ENCODE measurements around the gene CFLAR. TPM values are rescaled to one million over a fixed set of nuclear protein-coding genes. Genes with fewer than 3 reads are reported as not detected.

Gene CFLAR
- total and polyA plus RNA-seq, 8 donors, result 34.6 to 101 (median 49.7) TPM

DNA sequence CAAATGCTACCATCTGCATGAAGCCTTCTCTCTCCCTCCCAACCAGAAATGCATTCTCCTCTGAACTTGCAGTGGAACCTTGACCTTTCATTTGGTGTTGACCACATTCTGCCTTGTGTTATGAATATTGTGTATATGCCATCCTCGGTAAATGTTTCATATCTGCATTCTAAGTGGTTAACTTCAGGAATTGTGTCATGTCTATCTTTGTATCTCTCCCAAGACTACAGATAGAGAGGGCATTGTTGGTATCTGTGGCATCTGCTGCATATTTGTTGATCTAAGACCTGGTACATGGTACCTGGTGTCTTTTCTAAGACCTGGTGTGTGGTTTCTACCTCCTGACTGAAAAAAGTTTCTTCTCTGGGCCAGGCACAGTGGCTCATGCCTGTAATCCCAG is 101.0 kb downstream of the CFLAR start:
- intact Hi-C loops (cut with DNase I), result no loop called here
- ATAC-seq, result no peak
- 88% methylated on average over 1 of the region's 1 CpG for WGBS, 2 donors
- peaks cover 0 to 13% (median 0%) of the 10 kb centered on the region in 3 donors for H3K4me1 ChIP-seq
- H3K9me3 ChIP-seq, result no peaks in the 10 kb centered on the region
- FAIRE-seq, result no peak
- no peak for DNase-seq
- no peak overlapping the region for H3K4me3 ChIP-seq
- no peak for TF ChIP-seq CTCF (IDR thresholded peaks at IDR 0.05)
- no peak overlapping the region for H3K27ac ChIP-seq
- H3K27me3 ChIP-seq, result no peaks in the 10 kb centered on the region
- H3K36me3 ChIP-seq, result peaks cover 0 to 9% (median 0%) of the 10 kb centered on the region in 3 donors

GRCh38 chr2:201218780-201219179 is 102.8 kb downstream of the CFLAR start:
- 95 to 97% methylated on average over 6 of the region's 6 CpGs for WGBS, 2 donors
- no peak for DNase-seq
- no peak overlapping the region for H3K4me3 ChIP-seq
- TF ChIP-seq CTCF (IDR thresholded peaks at IDR 0.05), result no peak
- H3K27ac ChIP-seq, result no peak overlapping the region
- H3K4me1 ChIP-seq, result peaks cover 0 to 13% (median 0%) of the 10 kb centered on the region in 3 donors
- ATAC-seq, result no peak
- H3K9me3 ChIP-seq, result no peaks in the 10 kb centered on the region
- intact Hi-C loops (cut with DNase I), result no loop called here
- peaks cover 0 to 9% (median 0%) of the 10 kb centered on the region in 3 donors for H3K36me3 ChIP-seq
- no peak for FAIRE-seq
- H3K27me3 ChIP-seq, result no peaks in the 10 kb centered on the region

GRCh38 chr2:201219328-201220096 is 103.5 kb downstream of the CFLAR start:
- 85 to 88% methylated on average over 5 of the region's 5 CpGs for WGBS, 2 donors
- no peaks in the 10 kb centered on the region for H3K9me3 ChIP-seq
- DNase-seq (no peak), ATAC-seq (peak in 2 of 4 donors; percentile 44 to 56), FAIRE-seq (no peak)
- no peaks in the 10 kb centered on the region for H3K27me3 ChIP-seq
- no peak overlapping the region for H3K4me3 ChIP-seq
- peaks cover 0 to 9% (median 0%) of the 10 kb centered on the region in 3 donors for H3K36me3 ChIP-seq
- intact Hi-C loops (cut with DNase I), result no loop called here
- no peak for TF ChIP-seq CTCF (IDR thresholded peaks at IDR 0.05)
- peak overlapping the region in 2 of 4 donors; percentile 23 to 58 for H3K27ac ChIP-seq
- H3K4me1 ChIP-seq, result peaks cover 0 to 13% (median 0%) of the 10 kb centered on the region in 3 donors

DNA sequence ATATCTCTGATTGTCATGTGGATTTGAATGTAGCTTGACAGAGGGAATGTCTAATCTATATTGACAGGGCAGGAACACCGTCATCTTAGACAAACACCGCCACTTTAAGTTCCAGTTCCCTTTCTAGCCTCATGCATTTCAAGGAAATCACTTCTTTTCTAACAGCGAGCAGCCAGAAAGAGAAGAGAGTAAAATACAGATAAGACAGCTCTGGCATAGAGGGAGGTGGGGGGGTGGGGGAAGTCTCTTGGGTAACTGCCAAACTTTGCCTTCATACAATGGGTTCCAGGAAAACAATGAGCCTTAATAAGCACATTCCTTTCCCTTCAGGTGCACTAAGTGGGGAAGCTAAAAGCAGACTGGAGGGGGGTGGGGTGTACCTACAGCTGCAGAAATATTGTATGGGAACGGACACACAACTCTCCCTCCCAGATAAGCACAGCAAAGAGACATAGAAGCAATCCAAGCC is 104.2 kb downstream of the CFLAR start:
- peak; percentile 55 to 93 (median 75) for ATAC-seq
- FAIRE-seq, result no peak
- WGBS, 2 donors, result 6 to 14% methylated on average over 4 of the region's 4 CpGs
- Histone ChIP-seq H3K4me3 (no peak overlapping the region), H3K27ac (peak overlapping the region in 2 of 4 donors; percentile 23 to 58), H3K4me1 (peaks cover 0 to 13% (median 0%) of the 10 kb centered on the region in 3 donors), H3K9me3 (no peaks in the 10 kb centered on the region), H3K36me3 (peaks cover 0 to 9% (median 0%) of the 10 kb centered on the region in 3 donors), H3K27me3 (no peaks in the 10 kb centered on the region)
- no peak for TF ChIP-seq CTCF (IDR thresholded peaks at IDR 0.05)
- peak in 3 of 6 donors; percentile 11 to 50 (median 30) for DNase-seq
- intact Hi-C loops (cut with DNase I), result no loop called here
